Inflammatory macrophage treated with lipopolysaccharide for 4 hours (primary cell): Measurements from ENCODE around the gene SENP7.
"Not testable (repeated sequence)": the region's sequence is repeated elsewhere in the genome, so short reads cannot be mapped to it uniquely, and the experiment has no call there.

Experiments
- DNase-seq: peaks from one replicate; pipeline ENCODE4 v3.0.0-alpha.2; 2020

The SENP7 gene

GRCh38 chr3:101325393-101326134, 187.4 kb downstream of the SENP7 start:
- DNase-seq, result no peak

- no peak for DNase-seq
Observed at GRCh38 chr3:101320475-101320874, 192.5 kb downstream of the SENP7 start, which contains the start of gene IMPG2. TSS of gene IMPG2 (minus strand) at chr3:101320575. CDS start at chr3:101320372, 203 bp downstream.

GRCh38 chr3:101319531-101319930, 193.5 kb downstream of the SENP7 start:
- no peak for DNase-seq

- DNase-seq, result no peak
Observed at GRCh38 chr3:101312545-101312944, 200.5 kb downstream of the SENP7 start.

GRCh38 chr3:101311676-101312075, 201.3 kb downstream of the SENP7 start:
- DNase-seq, result no peak

GRCh38 chr3:101310978-101311375, 202.0 kb downstream of the SENP7 start:
- no peak for DNase-seq

- DNase-seq, result not testable (repeated sequence)
Observed at GRCh38 chr3:101308147-101308772, 204.8 kb downstream of the SENP7 start.

- DNase-seq, result no peak
Observed at GRCh38 chr3:101303836-101304235, 209.2 kb downstream of the SENP7 start.

- peak; percentile 16 for DNase-seq
Observed at GRCh38 chr3:101303089-101303731, 209.8 kb downstream of the SENP7 start.

- no peak for DNase-seq
Observed at GRCh38 chr3:101300073-101300472, 212.9 kb downstream of the SENP7 start.

- no peak for DNase-seq
Observed at GRCh38 chr3:101292027-101292426, 221.0 kb downstream of the SENP7 start.

GRCh38 chr3:101288294-101288693, 224.7 kb downstream of the SENP7 start:
- no peak for DNase-seq

GRCh38 chr3:101284757-101285156, 228.3 kb downstream of the SENP7 start:
- DNase-seq, result no peak

- DNase-seq, result no peak
Observed at GRCh38 chr3:101281521-101282030, 231.4 kb downstream of the SENP7 start.

- no peak for DNase-seq
Observed at GRCh38 chr3:101279765-101280385, 233.1 kb downstream of the SENP7 start.

- DNase-seq, result no peak
Observed at GRCh38 chr3:101279162-101279561, 233.8 kb downstream of the SENP7 start.

- no peak for DNase-seq
Observed at GRCh38 chr3:101278727-101279126, 234.3 kb downstream of the SENP7 start.
